Measurements from ENCODE around the gene DTNBP1. TPM values are rescaled to one million over a fixed set of nuclear protein-coding genes. Genes with fewer than 3 reads are reported as not detected.

DTNBP1 gene
- total RNA-seq, 1 experiment from 2014 or later = 28.2 TPM

GRCh38 chr6:15574486-15574885 is 88.3 kb downstream of the DTNBP1 start:
- Histone ChIP-seq H3K36me3 (ENCODE audit: insufficient read depth, low read length, poor library complexity, severe bottlenecking) (no peaks in the 10 kb centered on the region), H3K4me1 (ENCODE audit: insufficient read depth, low read length, poor library complexity, severe bottlenecking) (no peaks in the 10 kb centered on the region), H3K27ac (ENCODE audit: low read depth, low read length, poor library complexity, severe bottlenecking) (no peak overlapping the region), H3K9me3 (ENCODE audit: low read depth, low read length, poor library complexity, severe bottlenecking) (no peaks in the 10 kb centered on the region), H3K27me3 (replicated peaks; ENCODE audit: insufficient read depth, low read depth, low read length, poor library complexity) (no peaks in the 10 kb centered on the region), H3K4me3 (ENCODE audit: low read depth, low read length, poor library complexity, severe bottlenecking) (no peak overlapping the region)
- no peak for DNase-seq (ENCODE audit: low spot score)
- no TSS peak for BruUV-seq (replicated peaks)
- intact Hi-C loops (cut with micrococcal nuclease; ENCODE audit: unreplicated experiment) = no loop called here
- no peak for TF ChIP-seq EZH2 (IDR thresholded peaks at IDR 0.05; ENCODE audit: borderline replicate concordance, low read depth, low read length, poor library complexity, severe bottlenecking)
- no peak for TF ChIP-seq CTCF (conservative IDR thresholded peaks at IDR 0.05; ENCODE audit: low read depth, low read length)
- POLR2A ChIA-PET (ENCODE audit: low non-redundant PET) = no interaction called here
- CTCF ChIA-PET = no interaction called here

- H3K4me3 ChIP-seq (ENCODE audit: low read depth, low read length, poor library complexity, severe bottlenecking) = no peak overlapping the region
- POLR2A ChIA-PET (ENCODE audit: low non-redundant PET) = no interaction called here
- intact Hi-C loops (cut with micrococcal nuclease; ENCODE audit: unreplicated experiment) = no loop called here
- TF ChIP-seq EZH2 (IDR thresholded peaks at IDR 0.05; ENCODE audit: borderline replicate concordance, low read depth, low read length, poor library complexity, severe bottlenecking) (no peak), CTCF (conservative IDR thresholded peaks at IDR 0.05; ENCODE audit: low read depth, low read length) (no peak)
- CTCF ChIA-PET = no interaction called here
- H3K4me1 ChIP-seq (ENCODE audit: insufficient read depth, low read length, poor library complexity, severe bottlenecking) = no peaks in the 10 kb centered on the region
- H3K9me3 ChIP-seq (ENCODE audit: low read depth, low read length, poor library complexity, severe bottlenecking) = no peaks in the 10 kb centered on the region
- H3K36me3 ChIP-seq (ENCODE audit: insufficient read depth, low read length, poor library complexity, severe bottlenecking) = no peaks in the 10 kb centered on the region
- BruUV-seq (replicated peaks) = no TSS peak
- no peak overlapping the region for H3K27ac ChIP-seq (ENCODE audit: low read depth, low read length, poor library complexity, severe bottlenecking)
- no peaks in the 10 kb centered on the region for H3K27me3 ChIP-seq (replicated peaks; ENCODE audit: insufficient read depth, low read depth, low read length, poor library complexity)
- no peak for DNase-seq (ENCODE audit: low spot score)
Measured at GRCh38 chr6:15574023-15574422, 88.8 kb downstream of the DTNBP1 start.

GRCh38 chr6:15573384-15573783 is 89.4 kb downstream of the DTNBP1 start:
- Histone ChIP-seq H3K4me1 (ENCODE audit: insufficient read depth, low read length, poor library complexity, severe bottlenecking) (no peaks in the 10 kb centered on the region), H3K36me3 (ENCODE audit: insufficient read depth, low read length, poor library complexity, severe bottlenecking) (no peaks in the 10 kb centered on the region), H3K4me3 (ENCODE audit: low read depth, low read length, poor library complexity, severe bottlenecking) (no peak overlapping the region), H3K27ac (ENCODE audit: low read depth, low read length, poor library complexity, severe bottlenecking) (no peak overlapping the region), H3K27me3 (replicated peaks; ENCODE audit: insufficient read depth, low read depth, low read length, poor library complexity) (no peaks in the 10 kb centered on the region), H3K9me3 (ENCODE audit: low read depth, low read length, poor library complexity, severe bottlenecking) (no peaks in the 10 kb centered on the region)
- CTCF ChIA-PET = no interaction called here
- POLR2A ChIA-PET (ENCODE audit: low non-redundant PET) = no interaction called here
- intact Hi-C loops (cut with micrococcal nuclease; ENCODE audit: unreplicated experiment) = no loop called here
- no peak for DNase-seq (ENCODE audit: low spot score)
- no peak for TF ChIP-seq CTCF (conservative IDR thresholded peaks at IDR 0.05; ENCODE audit: low read depth, low read length)
- TF ChIP-seq EZH2 (IDR thresholded peaks at IDR 0.05; ENCODE audit: borderline replicate concordance, low read depth, low read length, poor library complexity, severe bottlenecking) = no peak
- BruUV-seq (replicated peaks) = no TSS peak

All from A673 (cell line).